Right lung (tissue), 5 donors: Measurements from ENCODE around the gene PDE5A. TPM values are rescaled to one million over a fixed set of nuclear protein-coding genes. Genes with fewer than 3 reads are reported as not detected.

Experiments
- DNase-seq, 2 donors: peaks; one replicate each; pipeline ENCODE4 v3.0.0-alpha.2; 2013
- polyA plus RNA-seq, 5 donors: library from polyadenylated mRNA; unstranded; fragments of 120-200 nt; gene quantifications; one replicate each; pipeline versions ENCODE4 v1.2.1 to v1.2.3, GENCODE V29; 2013; ENCODE audit warnings: inconsistent platforms in 1 of 5, low replicate concordance in 1 of 5; ENCODE audit not compliant: insufficient read length in 5 of 5, insufficient read depth in 1 of 5

The PDE5A gene
- polyA plus RNA-seq, 5 donors: 36.8 to 82.1 (median 77.6) TPM

- no peak for DNase-seq
Observed at GRCh38 chr4:119525005-119525749, 103.4 kb downstream of the PDE5A start.

GRCh38 chr4:119523399-119523798 is 105.2 kb downstream of the PDE5A start:
- no peak for DNase-seq

GRCh38 chr4:119521268-119521667 is 107.3 kb downstream of the PDE5A start:
- no peak for DNase-seq

- no peak for DNase-seq
Observed at GRCh38 chr4:119518915-119519410, 109.6 kb downstream of the PDE5A start.

- DNase-seq: no peak
Observed at GRCh38 chr4:119518230-119518892, 110.2 kb downstream of the PDE5A start.

- DNase-seq: no peak
Observed at GRCh38 chr4:119517361-119518229, 111.0 kb downstream of the PDE5A start.

- no peak for DNase-seq
Observed at GRCh38 chr4:119512398-119512797, 116.2 kb downstream of the PDE5A start.

GRCh38 chr4:119510395-119511149 is 118.0 kb downstream of the PDE5A start:
- DNase-seq: peak in 1 of 2 donors; percentile 16

- DNase-seq: no peak
Observed at GRCh38 chr4:119508281-119508680, 120.3 kb downstream of the PDE5A start.

GRCh38 chr4:119506806-119507205 is 121.8 kb downstream of the PDE5A start:
- DNase-seq: no peak

GRCh38 chr4:119504616-119505015 is 124.0 kb downstream of the PDE5A start:
- DNase-seq: no peak

- no peak for DNase-seq
Observed at GRCh38 chr4:119501740-119502139, 126.9 kb downstream of the PDE5A start.

GRCh38 chr4:119498527-119498926 is 130.1 kb downstream of the PDE5A start:
- no peak for DNase-seq

- DNase-seq: no peak
Observed at GRCh38 chr4:119493886-119494285, 134.7 kb downstream of the PDE5A start.

GRCh38 chr4:119493419-119493818 is 135.2 kb downstream of the PDE5A start:
- no peak for DNase-seq

GRCh38 chr4:119490335-119490734 is 138.3 kb downstream of the PDE5A start:
- DNase-seq: no peak

- no peak for DNase-seq
Observed at GRCh38 chr4:119489305-119489704, 139.3 kb downstream of the PDE5A start.

- no peak for DNase-seq
Observed at GRCh38 chr4:119480331-119480730, 148.3 kb downstream of the PDE5A start.

- DNase-seq: no peak
Observed at GRCh38 chr4:119479835-119480234, 148.8 kb downstream of the PDE5A start.

- no peak for DNase-seq
Observed at GRCh38 chr4:119479180-119479808, 149.3 kb downstream of the PDE5A start.
